Upper lobe of left lung (tissue), 4 donors: ENCODE results near the gene MAP1A.

Source experiments
- CTCF ChIP-seq, 6 experiments: fragments of 450-650 bp in 4 of 6; fragments of 200-600 bp in 2 of 6; sonication (generic) in 2 of 6; IDR thresholded peaks; one replicate each; pipeline ENCODE4 v1.5.1; 2016 to 2019; ENCODE audit warnings: antibody characterized with exemption in 6 of 6
- EP300 ChIP-seq, 4 donors: sonication (generic); formaldehyde crosslinking; IDR thresholded peaks; one replicate each; pipeline ENCODE4 v1.5.1; 2017; ENCODE audit warnings: antibody characterized with exemption in 4 of 4, control low read depth in 2 of 4
- POLR2A ChIP-seq, 4 donors: fragments of 450-650 bp; IDR thresholded peaks; one replicate each; pipeline ENCODE4 v1.5.1; 2016 to 2017; ENCODE audit warnings: antibody characterized with exemption in 4 of 4, mild to moderate bottlenecking in 2 of 4
- POLR2AphosphoS5 ChIP-seq, 2 donors: sonication (generic); formaldehyde crosslinking; IDR thresholded peaks; one replicate each; pipeline ENCODE4 v1.5.1; 2017; ENCODE audit warnings: antibody characterized with exemption in 2 of 2

GRCh38 chr15:43525131-43525530 is 7.7 kb downstream of the MAP1A start:
- TF ChIP-seq POLR2A (IDR thresholded peaks at IDR 0.05) (no peak), CTCF (IDR thresholded peaks at IDR 0.05) (no peak), EP300 (IDR thresholded peaks at IDR 0.05) (no peak), POLR2AphosphoS5 (IDR thresholded peaks at IDR 0.05) (no peak)
